ENCODE measurements around the gene PLK4. TPM values are rescaled to one million over a fixed set of nuclear protein-coding genes. Genes with fewer than 3 reads are reported as not detected.
"Not testable (repeated sequence)": the region's sequence is repeated elsewhere in the genome, so short reads cannot be mapped to it uniquely, and the experiment has no call there.

Gene PLK4
- total RNA-seq, 2 donors from 2014 or later: 0.68 to 2.4 TPM

- no peak for DNase-seq
- ATAC-seq: no peak
- intact Hi-C loops (cut with DNase I): no loop called here
These were observed 15.8 kb downstream of the PLK4 start for GRCh38 chr4:127896528-127896927.

GRCh38 chr4:127899682-127900081, 19.0 kb downstream of the PLK4 start:
- ATAC-seq; DNase-seq; intact Hi-C loops (cut with DNase I): not testable (repeated sequence)

GRCh38 chr4:127905029-127905428, 24.3 kb downstream of the PLK4 start:
- ATAC-seq (no peak), DNase-seq (no peak)
- intact Hi-C loops (cut with DNase I): no loop called here

- DNase-seq (no peak), ATAC-seq (no peak)
- intact Hi-C loops (cut with DNase I): no loop called here
These were observed 35.8 kb downstream of the PLK4 start for GRCh38 chr4:127916512-127916911.

GRCh38 chr4:127917151-127917550, 36.5 kb downstream of the PLK4 start:
- intact Hi-C loops (cut with DNase I): no loop called here
- ATAC-seq: peak in 1 of 2 donors; percentile 53
- DNase-seq: no peak

GRCh38 chr4:127920521-127920920, 39.8 kb downstream of the PLK4 start:
- ATAC-seq (peak in 1 of 2 donors; percentile 34), DNase-seq (no peak)
- intact Hi-C loops (cut with DNase I): no loop called here

- no peak for DNase-seq
- intact Hi-C loops (cut with DNase I): no loop called here
- no peak for ATAC-seq
These were observed 41.5 kb downstream of the PLK4 start for GRCh38 chr4:127922226-127922625.

GRCh38 chr4:127925720-127926119, 45.0 kb downstream of the PLK4 start:
- ATAC-seq; DNase-seq; intact Hi-C loops (cut with DNase I): not testable (repeated sequence)

- DNase-seq (no peak), ATAC-seq (no peak)
- intact Hi-C loops (cut with DNase I): no loop called here
These were observed 49.5 kb downstream of the PLK4 start for GRCh38 chr4:127930175-127930574.

GRCh38 chr4:127931836-127932235, 51.1 kb downstream of the PLK4 start:
- intact Hi-C loops (cut with DNase I); DNase-seq; ATAC-seq: not testable (repeated sequence)

GRCh38 chr4:127936974-127937373, 56.3 kb downstream of the PLK4 start:
- ATAC-seq (peak in 1 of 2 donors; percentile 62), DNase-seq (no peak)
- intact Hi-C loops (cut with DNase I): no loop called here

Other genes starting within 250 kb of the PLK4 start
- 1 to 10 TPM; 5.3 to 5.6 TPM for gene INTU, start 247.9 kb upstream of the PLK4 start, total RNA-seq
- not detected for gene SLC25A31, start 150.5 kb upstream of the PLK4 start, total RNA-seq
- 1 to 10 TPM; 9.3 to 9.5 TPM for gene HSPA4L, start 98.6 kb upstream of the PLK4 start, total RNA-seq
- 10 to 100 TPM in 1 of 2 donors, 1 to 10 TPM in 1; 9.8 to 10.5 TPM for gene MFSD8, start 84.3 kb downstream of the PLK4 start, total RNA-seq
- gene ABHD18, start 84.5 kb downstream of the PLK4 start, total RNA-seq: 10 to 100 TPM in 1 of 2 donors, 1 to 10 TPM in 1; 8.2 to 10.5 TPM
- gene LARP1B, start 180.4 kb downstream of the PLK4 start, total RNA-seq: 10 to 100 TPM in 1 of 2 donors, 1 to 10 TPM in 1; 9.7 to 15.7 TPM